Smooth muscle cell of the umbilical artery (primary cell): ENCODE results near the gene STX7. TPM values are rescaled to one million over a fixed set of nuclear protein-coding genes. Genes with fewer than 3 reads are reported as not detected.

Experiments used
- total RNA-seq: library from RNA; depleted of rRNA; stranded (reverse); fragments of >200 nt; gene quantifications from 2 replicates; pipeline ENCODE4 v1.2.3, GENCODE V29; 2014

The STX7 gene
- total RNA-seq = 37.4 and 46.7 TPM in 2 replicates

GRCh38 chr6:132512638-132513632 is at the start of gene STX7:
STX7 (minus strand) TSS chr6:132513116; CDS start chr6:132503530, 9,586 bp downstream.

GRCh38 chr6:132552372-132552771 is 39.5 kb upstream of the STX7 start, which contains the start of gene TAAR8:
TAAR8 (plus strand) TSS chr6:132552672; CDS start chr6:132552693, 21 bp downstream.

GRCh38 chr6:132537977-132538376 is 25.1 kb upstream of the STX7 start, which contains the start of gene TAAR9:
TAAR9 (plus strand) TSS chr6:132538277; CDS start chr6:132538290, 13 bp downstream.

GRCh38 chr6:132400883-132401617 is 111.9 kb downstream of the STX7 start, which contains the start of gene MOXD1:
MOXD1 (minus strand) TSS chr6:132401475; CDS start chr6:132401426, 49 bp downstream.

Other genes with a start within 250 kb of the STX7 start
- 62.4 and 118 TPM in 2 replicates for gene MOXD1, start 111.6 kb downstream of the STX7 start, total RNA-seq
- not detected in 2 replicates for gene TAAR9, start 25.2 kb upstream of the STX7 start, total RNA-seq
- gene TAAR8, start 39.6 kb upstream of the STX7 start, total RNA-seq = not detected in 2 replicates
- not detected in 2 replicates for gene TAAR6, start 57.2 kb upstream of the STX7 start, total RNA-seq
- gene TAAR5, start 76.6 kb upstream of the STX7 start, total RNA-seq = not detected in 2 replicates
- not detected in 2 replicates for gene TAAR2, start 111.2 kb upstream of the STX7 start, total RNA-seq
- not detected in 2 replicates for gene TAAR1, start 146.1 kb upstream of the STX7 start, total RNA-seq
- gene VNN1, start 200.9 kb upstream of the STX7 start, total RNA-seq = not detected in 2 replicates
- not detected in 2 replicates for gene VNN2, start 244.8 kb upstream of the STX7 start, total RNA-seq